Gastroesophageal sphincter (tissue), 3 donors: ENCODE data around the gene SAP130.

Source experiments
- CTCF ChIP-seq, 4 experiments: fragments of 200-600 bp in 2 of 4; fragments of 450-650 bp in 2 of 4; sonication (generic) in 1 of 4; IDR thresholded peaks; one replicate each; pipeline ENCODE4 v1.5.1; 2017 to 2019; ENCODE audit warnings: antibody characterized with exemption in 4 of 4, mild to moderate bottlenecking in 2 of 4, moderate library complexity in 2 of 4
- EP300 ChIP-seq: sonication (generic); formaldehyde crosslinking; IDR thresholded peaks from one replicate; pipeline ENCODE4 v1.6.1; 2017; ENCODE audit warnings: antibody characterized with exemption, mild to moderate bottlenecking
- POLR2A ChIP-seq, 2 donors: fragments of 450-650 bp; IDR thresholded peaks; one replicate each; pipeline ENCODE4 v1.6.1; 2017; ENCODE audit warnings: antibody characterized with exemption in 2 of 2, mild to moderate bottlenecking in 2 of 2, moderate library complexity in 1 of 2
- POLR2AphosphoS5 ChIP-seq: sonication (generic); formaldehyde crosslinking; IDR thresholded peaks from one replicate; pipeline ENCODE4 v1.6.1; 2017; ENCODE audit warnings: antibody characterized with exemption

- no peak for TF ChIP-seq POLR2A (IDR thresholded peaks at IDR 0.05)
- TF ChIP-seq CTCF (IDR thresholded peaks at IDR 0.05), result no peak
- no peak for TF ChIP-seq POLR2AphosphoS5
- TF ChIP-seq EP300, result no peak
These were observed 9.8 kb upstream of the SAP130 start for GRCh38 chr2:128037649-128038048.
